SH-SY5Y (cell line): ENCODE measurements around the gene COPZ2.

Experiments
- GATA2 ChIP-seq: IDR thresholded peaks from 2 replicates; pipeline ENCODE4 v1.6.1; 2011; ENCODE audit warnings: mild to moderate bottlenecking, low read depth, low read length
- GATA3 ChIP-seq: IDR thresholded peaks from 2 replicates; pipeline ENCODE4 v1.6.1; 2011; ENCODE audit warnings: low read depth, mild to moderate bottlenecking, low read length, moderate library complexity

- TF ChIP-seq GATA3 (no peak), GATA2 (no peak)
Observed at GRCh38 chr17:47983492-47984223, 53.9 kb downstream of the COPZ2 start.
